ENCODE data around the gene BID. TPM values are rescaled to one million over a fixed set of nuclear protein-coding genes. Genes with fewer than 3 reads are reported as not detected.

Gene BID
- total RNA-seq, 1 experiment from 2014 or later: 23.2 TPM

- Histone ChIP-seq H3K23ac (ENCODE audit: insufficient read length, low read depth, low read length) (no peak overlapping the region), H2BK5ac (ENCODE audit: insufficient read length, low read length) (no peak overlapping the region), H3K79me1 (ENCODE audit: insufficient read depth, low read depth, low read length, poor library complexity, severe bottlenecking) (no peaks in the 10 kb centered on the region), H2BK20ac (ENCODE audit: low read depth, low read length, poor library complexity, severe bottlenecking) (no peak overlapping the region), H3K4me1 (ENCODE audit: insufficient read depth, low read length) (no peaks in the 10 kb centered on the region), H2BK12ac (ENCODE audit: insufficient read length, low read depth, low read length) (no peak overlapping the region), H3K56ac (ENCODE audit: insufficient read length, low read depth, low read length) (no peak overlapping the region), H3K9me3 (ENCODE audit: control insufficient read depth, low read depth, low read length) (no peaks in the 10 kb centered on the region), H2AK5ac (ENCODE audit: insufficient read length, low read length) (no peak overlapping the region), H3K27me3 (ENCODE audit: insufficient read depth, low read length) (no peaks in the 10 kb centered on the region), H3K14ac (ENCODE audit: insufficient read depth, low read length) (no peak overlapping the region), H4K5ac (ENCODE audit: insufficient read length, low read depth, low read length) (no peak overlapping the region), H4K8ac (replicated peaks; ENCODE audit: insufficient read length, low read depth, low read length) (no peak overlapping the region), H4K20me1 (ENCODE audit: control insufficient read depth, insufficient read depth, insufficient read length) (no peaks in the 10 kb centered on the region), H2AFZ (ENCODE audit: low read length) (no peak overlapping the region), H3K4ac (ENCODE audit: low read depth, low read length) (no peak overlapping the region), H3K18ac (ENCODE audit: insufficient read length, low read depth, low read length) (no peak overlapping the region), H2BK120ac (ENCODE audit: low read depth, low read length, poor library complexity, severe bottlenecking) (no peak overlapping the region), H4K91ac (ENCODE audit: insufficient read length, low read depth, low read length) (no peak overlapping the region), H3K79me2 (ENCODE audit: insufficient read depth, low read length) (no peaks in the 10 kb centered on the region), H3K27ac (ENCODE audit: insufficient read length, low read depth, low read length) (no peak overlapping the region), H3T11ph (ENCODE audit: low read length) (no peak overlapping the region), H3K23me2 (ENCODE audit: insufficient read length, low read depth, low read length, poor library complexity, severe bottlenecking) (no peaks in the 10 kb centered on the region), H3K4me2 (ENCODE audit: insufficient read depth, insufficient read length, low read length) (no peak overlapping the region), H2BK15ac (ENCODE audit: low read depth, low read length) (no peak overlapping the region), H3K9ac (ENCODE audit: extremely low read depth, insufficient read length, low read length) (no peak overlapping the region)
- Mint-ChIP-seq H3K27ac (no peak overlapping the region; a peak in 1 of 7 replicates), H3K9me3 (no peaks in the 10 kb centered on the region), H3K36me3 (ENCODE audit: insufficient read depth in 1 of 3, low read depth in 3 of 3) (peaks cover 6 to 27% (median 24%) of the 10 kb centered on the region in 3 experiments; a peak in 6 of 7 replicates), H3K4me3 (no peak overlapping the region), H3K4me1 (no peaks in the 10 kb centered on the region), H3K27me3 (ENCODE audit: low read depth) (no peaks in the 10 kb centered on the region)
- no CpG with 5 or more reads among the region's 6 CpGs for WGBS (ENCODE audit: extremely low coverage, insufficient read length, low lambda C conversion rate)
- DNase-seq: no peak
- TF ChIP-seq CTCF (conservative IDR thresholded peaks at IDR 0.05): no peak
Observed at GRCh38 chr22:17729561-17729960, 44.7 kb downstream of the BID start.

Measured in H9 (cell line).